H1 (cell line): ENCODE measurements around the gene EHD2. TPM values are rescaled to one million over a fixed set of nuclear protein-coding genes. Genes with fewer than 3 reads are reported as not detected.

Source experiments
- BACH1 ChIP-seq: IDR thresholded peaks from 2 replicates; pipeline ENCODE4 v1.6.1; 2012; ENCODE audit warnings: low read length, improper control_type of control experiment
- JUN ChIP-seq: IDR thresholded peaks from 2 replicates; pipeline ENCODE4 v1.6.1; 2011; ENCODE audit warnings: low read depth, mild to moderate bottlenecking, improper control_type of control experiment, low read length
- JUND ChIP-seq: IDR thresholded peaks from 2 replicates; pipeline ENCODE4 v1.6.1; 2011; ENCODE audit warnings: mild to moderate bottlenecking, improper control_type of control experiment, low read length
- NRF1 ChIP-seq: IDR thresholded peaks from 2 replicates; pipeline ENCODE4 v1.6.1; 2011; ENCODE audit warnings: mild to moderate bottlenecking, low read depth, low read length, improper control_type of control experiment
- POLR2AphosphoS5 ChIP-seq: IDR thresholded peaks from 2 replicates; pipeline ENCODE4 v1.6.1; 2011; ENCODE audit warnings: low read depth, low read length
- SIRT6 ChIP-seq: IDR thresholded peaks from one replicate; pipeline ENCODE4 v1.7.1; 2012; ENCODE audit warnings: low read length, inconsistent platforms
- SRF ChIP-seq: IDR thresholded peaks from 2 replicates; pipeline ENCODE4 v1.6.1; 2011; ENCODE audit warnings: mild to moderate bottlenecking, low read depth, low read length, moderate library complexity
- polyA plus RNA-seq, 7 experiments: library from polyadenylated mRNA; depleted of rRNA in 3 of 7; stranded (reverse) in 5 of 7; unstranded in 2 of 7; fragments of >200 nt in 5 of 7; fragments of 200-250 nt in 2 of 7; gene quantifications; 1 replicate in 5 of 7; 2 replicates in 1 of 7; 4 replicates in 1 of 7; pipeline versions ENCODE4 v1.2.1 to v1.2.3, GENCODE V29; 2011 to 2013; ENCODE audit warnings: missing spikeins in 2 of 7, mixed read lengths in 2 of 7
- total RNA-seq: library from RNA; stranded (reverse); fragmentation: NEBNext Ultra II Directional; extraction: Animal tissue kit (Norgen Biotek cat#: 25700); gene quantifications from 2 replicates; pipeline ENCODE4 v1.2.1, GENCODE V29; 2021

EHD2 gene
- total and polyA plus RNA-seq, 2 of the 8 experiments (the other 6 are each of a cell fraction or from before 2014, with no cell fraction given) = 4.5 to 14.3 TPM

- TF ChIP-seq NRF1 = no peak
- TF ChIP-seq SIRT6 = no peak
- no peak for TF ChIP-seq SRF
- no peak for TF ChIP-seq JUN
- TF ChIP-seq POLR2AphosphoS5 = no peak
- no peak for TF ChIP-seq BACH1
- TF ChIP-seq JUND = no peak
Observed at GRCh38 chr19:47691782-47692181, 21.4 kb upstream of the EHD2 start (continued).
